Neural cell (in vitro differentiated cells): ENCODE results near the gene RASSF9. TPM values are rescaled to one million over a fixed set of nuclear protein-coding genes. Genes with fewer than 3 reads are reported as not detected.

Source experiments
- H2AFZ ChIP-seq: fragments of 200-600, 300-800 bp; sonication (generic), shearing (Covaris generic); 2 replicates; pipeline ENCODE4 v1.6.0; 2014; ENCODE audit warnings: low read depth, mild to moderate bottlenecking, antibody characterized with exemption, low read length, moderate library complexity
- H3F3A ChIP-seq: fragments of 200-600 bp; shearing (Covaris generic); 2 replicates; pipeline ENCODE4 v1.6.1; 2016; ENCODE audit warnings: mild to moderate bottlenecking, moderate library complexity, mixed read lengths, antibody characterized with exemption, low read length; ENCODE audit not compliant: insufficient read depth, poor library complexity, severe bottlenecking
- H3K27ac ChIP-seq: fragments of 200-600, 300-800 bp; sonication (generic), shearing (Covaris generic); 2 replicates; pipeline ENCODE4 v1.5.1; 2014; ENCODE audit warnings: mild to moderate bottlenecking, low read length, moderate library complexity
- H3K27me3 ChIP-seq: fragments of 300-800, 200-600 bp; sonication (generic), shearing (Covaris generic); 2 replicates; pipeline ENCODE4 v1.6.0; 2014; ENCODE audit warnings: mild to moderate bottlenecking, low read depth, low read length, moderate library complexity; ENCODE audit not compliant: insufficient read depth
- H3K36me3 ChIP-seq: fragments of 300-800, 200-600 bp; sonication (generic), shearing (Covaris generic); 2 replicates; pipeline ENCODE4 v1.5.1; 2014; ENCODE audit warnings: mild to moderate bottlenecking, antibody characterized with exemption, low read length, moderate library complexity; ENCODE audit not compliant: insufficient read depth
- H3K4me2 ChIP-seq: fragments of 300-800, 200-600 bp; sonication (generic), shearing (Covaris generic); 2 replicates; pipeline ENCODE4 v1.6.0; 2014; ENCODE audit warnings: mild to moderate bottlenecking, low read length
- H3K4me3 ChIP-seq: fragments of 300-800, 200-600 bp; sonication (generic), shearing (Covaris generic); 2 replicates; pipeline ENCODE4 v1.5.1; 2014; ENCODE audit warnings: mild to moderate bottlenecking, low read length, moderate library complexity
- H3K79me2 ChIP-seq: fragments of 200-600 bp; shearing (Covaris generic); replicated peaks from 2 replicates; pipeline ENCODE4 v1.6.0; 2014; ENCODE audit warnings: mild to moderate bottlenecking, low read length, moderate library complexity; ENCODE audit not compliant: insufficient read depth
- H3K9ac ChIP-seq: fragments of 300-800, 200-600 bp; sonication (generic), shearing (Covaris generic); 2 replicates; pipeline ENCODE4 v1.6.1; 2016; ENCODE audit warnings: mild to moderate bottlenecking, low read length, mixed read lengths
- H3K9me2 ChIP-seq: fragments of 200-600 bp; shearing (Covaris generic); 2 replicates; pipeline ENCODE4 v1.6.1; 2016; ENCODE audit warnings: mild to moderate bottlenecking, low read length, mixed read lengths; ENCODE audit not compliant: insufficient read depth
- H3K9me3 ChIP-seq: fragments of 200-600, 300-800 bp; sonication (generic), shearing (Covaris generic); 2 replicates; pipeline ENCODE4 v1.6.1; 2016; ENCODE audit warnings: mild to moderate bottlenecking, mixed run types, low read length, moderate library complexity, mixed read lengths
- H4K20me1 ChIP-seq: fragments of 200-600 bp; shearing (Covaris generic); 2 replicates; pipeline ENCODE4 v1.6.1; 2016; ENCODE audit warnings: mild to moderate bottlenecking, mixed run types; ENCODE audit not compliant: insufficient read depth
- EP300 ChIP-seq: fragments of 450-650 bp; conservative IDR thresholded peaks from 2 replicates; pipeline ENCODE4 v1.6.1; 2014; ENCODE audit warnings: antibody characterized with exemption, mild to moderate bottlenecking, moderate library complexity; ENCODE audit not compliant: poor library complexity, severe bottlenecking
- EZH2 ChIP-seq: fragments of 200-600, 300-800 bp; shearing (Covaris generic), sonication (generic); IDR thresholded peaks from 2 replicates; pipeline ENCODE4 v1.6.1; 2014; ENCODE audit warnings: antibody characterized with exemption, low read length, borderline replicate concordance, mild to moderate bottlenecking; ENCODE audit not compliant: insufficient read depth, poor library complexity, severe bottlenecking
- MXI1 ChIP-seq: fragments of 450-650 bp; conservative IDR thresholded peaks from 2 replicates; pipeline ENCODE4 v1.6.1; 2014; ENCODE audit warnings: antibody characterized with exemption, mild to moderate bottlenecking; ENCODE audit not compliant: poor library complexity, severe bottlenecking
- POLR2AphosphoS5 ChIP-seq: IDR thresholded peaks from 2 replicates; pipeline ENCODE4 v1.6.1; 2012
- RAD21 ChIP-seq: fragments of 450-650 bp; conservative IDR thresholded peaks from 2 replicates; pipeline ENCODE4 v1.6.1; 2014; ENCODE audit warnings: antibody characterized with exemption, mild to moderate bottlenecking, moderate library complexity
- SMC3 ChIP-seq: fragments of 450-650 bp; conservative IDR thresholded peaks from 2 replicates; pipeline ENCODE4 v1.6.1; 2014; ENCODE audit warnings: antibody characterized with exemption, mild to moderate bottlenecking, moderate library complexity; ENCODE audit not compliant: poor library complexity
- TAF1 ChIP-seq: IDR thresholded peaks from 2 replicates; pipeline ENCODE4 v1.6.1; 2012; ENCODE audit warnings: low read depth
- polyA plus RNA-seq: library from polyadenylated mRNA; depleted of rRNA; stranded (reverse); fragments of >200 nt; gene quantifications from 2 replicates; pipeline ENCODE4 v1.2.3, GENCODE V29; 2014
- TF ChIP-seq, protein P1 (sequence below): IDR thresholded peaks from 2 replicates; pipeline ENCODE4 v1.6.1; 2012; ENCODE audit warnings: borderline replicate concordance
- TF ChIP-seq, protein P2 (sequence below): fragments of 450-650 bp; IDR thresholded peaks from 2 replicates; pipeline ENCODE4 v1.5.1; 2014; ENCODE audit warnings: antibody characterized with exemption, mild to moderate bottlenecking, moderate library complexity; ENCODE audit not compliant: poor library complexity, severe bottlenecking

Gene RASSF9
- polyA plus RNA-seq, 1 donor from 2014 or later, result 0.04 TPM

DNA sequence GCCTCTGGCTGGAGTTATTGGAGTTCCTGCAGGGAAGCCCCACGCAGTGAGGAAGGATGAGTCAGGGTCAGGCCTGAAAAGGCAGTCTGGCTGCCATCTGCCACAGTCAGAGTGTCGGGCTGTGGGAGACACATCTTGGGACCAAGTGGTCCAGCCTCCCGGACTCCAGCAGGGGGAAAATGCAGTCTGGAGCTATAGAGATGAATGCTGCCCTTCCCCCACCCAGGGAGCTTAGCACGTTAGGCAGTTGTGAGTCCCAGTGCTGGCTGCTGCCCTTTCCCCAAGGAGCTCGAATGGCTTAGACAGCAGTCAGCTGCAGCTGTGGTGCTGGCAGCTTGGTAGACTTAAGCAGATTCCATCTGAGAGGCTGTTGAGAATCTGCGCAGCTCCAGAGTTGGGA lies 29.7 kb upstream of the RASSF9 start:
- H3K4me2 ChIP-seq, result no peak overlapping the region
- no peak overlapping the region for H2AFZ ChIP-seq
- no peaks in the 10 kb centered on the region for H3K79me2 ChIP-seq

DNA sequence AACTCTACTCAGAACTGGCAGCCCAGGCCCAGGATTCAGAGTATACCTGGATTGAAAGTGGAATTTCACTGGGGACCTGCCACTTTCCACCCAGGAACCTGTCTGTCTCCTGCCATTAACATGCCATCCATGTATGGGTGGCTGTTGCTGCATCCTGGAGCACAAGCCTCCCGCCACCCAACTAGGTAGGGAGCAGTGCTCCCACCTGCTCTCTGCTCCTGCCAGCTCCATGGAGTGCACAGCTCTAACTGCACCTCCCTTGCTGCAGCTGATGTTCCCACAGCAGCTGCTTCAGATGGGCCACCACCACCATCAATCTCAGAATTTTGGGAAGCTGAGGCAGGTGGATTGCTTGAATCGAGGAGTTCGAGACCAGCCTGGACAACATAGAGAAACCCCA lies 20.8 kb upstream of the RASSF9 start:
- Histone ChIP-seq H3K79me2 (no peaks in the 10 kb centered on the region), H3K9me3 (no peaks in the 10 kb centered on the region), H3K27me3 (no peaks in the 10 kb centered on the region), H3K4me3 (no peak overlapping the region), H2AFZ (no peak overlapping the region), H3F3A (no peaks in the 10 kb centered on the region), H3K9me2 (no peaks in the 10 kb centered on the region), H3K9ac (no peak overlapping the region), H3K4me2 (no peak overlapping the region), H3K27ac (no peak overlapping the region), H3K36me3 (no peaks in the 10 kb centered on the region), H4K20me1 (no peaks in the 10 kb centered on the region)
- TF ChIP-seq POLR2AphosphoS5 (no peak), RAD21 (no peak), EP300 (no peak), SMC3 (no peak), MXI1 (no peak), TAF1 (no peak), EZH2 (no peak)
- TF ChIP-seq, protein P1, sequence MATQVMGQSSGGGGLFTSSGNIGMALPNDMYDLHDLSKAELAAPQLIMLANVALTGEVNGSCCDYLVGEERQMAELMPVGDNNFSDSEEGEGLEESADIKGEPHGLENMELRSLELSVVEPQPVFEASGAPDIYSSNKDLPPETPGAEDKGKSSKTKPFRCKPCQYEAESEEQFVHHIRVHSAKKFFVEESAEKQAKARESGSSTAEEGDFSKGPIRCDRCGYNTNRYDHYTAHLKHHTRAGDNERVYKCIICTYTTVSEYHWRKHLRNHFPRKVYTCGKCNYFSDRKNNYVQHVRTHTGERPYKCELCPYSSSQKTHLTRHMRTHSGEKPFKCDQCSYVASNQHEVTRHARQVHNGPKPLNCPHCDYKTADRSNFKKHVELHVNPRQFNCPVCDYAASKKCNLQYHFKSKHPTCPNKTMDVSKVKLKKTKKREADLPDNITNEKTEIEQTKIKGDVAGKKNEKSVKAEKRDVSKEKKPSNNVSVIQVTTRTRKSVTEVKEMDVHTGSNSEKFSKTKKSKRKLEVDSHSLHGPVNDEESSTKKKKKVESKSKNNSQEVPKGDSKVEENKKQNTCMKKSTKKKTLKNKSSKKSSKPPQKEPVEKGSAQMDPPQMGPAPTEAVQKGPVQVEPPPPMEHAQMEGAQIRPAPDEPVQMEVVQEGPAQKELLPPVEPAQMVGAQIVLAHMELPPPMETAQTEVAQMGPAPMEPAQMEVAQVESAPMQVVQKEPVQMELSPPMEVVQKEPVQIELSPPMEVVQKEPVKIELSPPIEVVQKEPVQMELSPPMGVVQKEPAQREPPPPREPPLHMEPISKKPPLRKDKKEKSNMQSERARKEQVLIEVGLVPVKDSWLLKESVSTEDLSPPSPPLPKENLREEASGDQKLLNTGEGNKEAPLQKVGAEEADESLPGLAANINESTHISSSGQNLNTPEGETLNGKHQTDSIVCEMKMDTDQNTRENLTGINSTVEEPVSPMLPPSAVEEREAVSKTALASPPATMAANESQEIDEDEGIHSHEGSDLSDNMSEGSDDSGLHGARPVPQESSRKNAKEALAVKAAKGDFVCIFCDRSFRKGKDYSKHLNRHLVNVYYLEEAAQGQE, result no peak
- TF ChIP-seq, protein P2, sequence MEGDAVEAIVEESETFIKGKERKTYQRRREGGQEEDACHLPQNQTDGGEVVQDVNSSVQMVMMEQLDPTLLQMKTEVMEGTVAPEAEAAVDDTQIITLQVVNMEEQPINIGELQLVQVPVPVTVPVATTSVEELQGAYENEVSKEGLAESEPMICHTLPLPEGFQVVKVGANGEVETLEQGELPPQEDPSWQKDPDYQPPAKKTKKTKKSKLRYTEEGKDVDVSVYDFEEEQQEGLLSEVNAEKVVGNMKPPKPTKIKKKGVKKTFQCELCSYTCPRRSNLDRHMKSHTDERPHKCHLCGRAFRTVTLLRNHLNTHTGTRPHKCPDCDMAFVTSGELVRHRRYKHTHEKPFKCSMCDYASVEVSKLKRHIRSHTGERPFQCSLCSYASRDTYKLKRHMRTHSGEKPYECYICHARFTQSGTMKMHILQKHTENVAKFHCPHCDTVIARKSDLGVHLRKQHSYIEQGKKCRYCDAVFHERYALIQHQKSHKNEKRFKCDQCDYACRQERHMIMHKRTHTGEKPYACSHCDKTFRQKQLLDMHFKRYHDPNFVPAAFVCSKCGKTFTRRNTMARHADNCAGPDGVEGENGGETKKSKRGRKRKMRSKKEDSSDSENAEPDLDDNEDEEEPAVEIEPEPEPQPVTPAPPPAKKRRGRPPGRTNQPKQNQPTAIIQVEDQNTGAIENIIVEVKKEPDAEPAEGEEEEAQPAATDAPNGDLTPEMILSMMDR, result no peak

More for the DNA sequence above, 29.7 kb upstream of the RASSF9 start:
- H3K27ac ChIP-seq, result no peak overlapping the region
- TF ChIP-seq POLR2AphosphoS5, result no peak
- no peak for TF ChIP-seq SMC3
- no peak for TF ChIP-seq TAF1
- no peak for TF ChIP-seq EZH2
- no peak for TF ChIP-seq MXI1
- TF ChIP-seq, protein P2, result no peak
- TF ChIP-seq, protein P1, result no peak
- TF ChIP-seq RAD21, result no peak
- no peak for TF ChIP-seq EP300
- H3K9me2 ChIP-seq, result no peaks in the 10 kb centered on the region
- H4K20me1 ChIP-seq, result no peaks in the 10 kb centered on the region
- no peaks in the 10 kb centered on the region for H3K9me3 ChIP-seq
- H3K9ac ChIP-seq, result no peak overlapping the region
- H3K36me3 ChIP-seq, result no peaks in the 10 kb centered on the region
- no peaks in the 10 kb centered on the region for H3F3A ChIP-seq
- H3K4me3 ChIP-seq, result no peak overlapping the region
- no peaks in the 10 kb centered on the region for H3K27me3 ChIP-seq
